ENCODE data around the gene IDH3G.
"Not testable (repeated sequence)": the region's sequence is repeated elsewhere in the genome, so short reads cannot be mapped to it uniquely, and the experiment has no call there.

Gene IDH3G

GRCh38 chrX:153794018-153794896 is at the start of gene IDH3G, which contains the start of gene SSR4:
TSS of gene IDH3G (minus strand) at chrX:153794375. CDS start at chrX:153794326, 49 bp downstream.
TSS of gene SSR4 (plus strand) at chrX:153794668. CDS start at chrX:153794688, 20 bp downstream.
- peak; percentile 92 for DNase-seq (ENCODE audit: low spot score)

GRCh38 chrX:153836921-153837320 is 42.7 kb upstream of the IDH3G start:
- DNase-seq (ENCODE audit: low spot score), result no peak

GRCh38 chrX:153832728-153833127 is 38.6 kb upstream of the IDH3G start:
- no peak for DNase-seq (ENCODE audit: low spot score)

- no peak for DNase-seq (ENCODE audit: low spot score)
Measured at GRCh38 chrX:153831429-153832150, 37.4 kb upstream of the IDH3G start.

GRCh38 chrX:153830640-153831428 is 36.7 kb upstream of the IDH3G start:
- no peak for DNase-seq (ENCODE audit: low spot score)

- DNase-seq (ENCODE audit: low spot score), result peak; percentile 31
Measured at GRCh38 chrX:153829799-153830639, 35.8 kb upstream of the IDH3G start, which contains the start of gene PDZD4. TSS of gene PDZD4 (minus strand) at chrX:153830544. CDS start at chrX:153830298, 246 bp downstream.

GRCh38 chrX:153829549-153829798 is 35.3 kb upstream of the IDH3G start:
- no peak for DNase-seq (ENCODE audit: low spot score)

- peak; percentile 25 for DNase-seq (ENCODE audit: low spot score)
Measured at GRCh38 chrX:153828723-153829548, 34.8 kb upstream of the IDH3G start.

GRCh38 chrX:153828308-153828707 is 34.1 kb upstream of the IDH3G start:
- no peak for DNase-seq (ENCODE audit: low spot score)

- DNase-seq (ENCODE audit: low spot score), result no peak
Measured at GRCh38 chrX:153827903-153828302, 33.7 kb upstream of the IDH3G start.

GRCh38 chrX:153827016-153827415 is 32.8 kb upstream of the IDH3G start:
- no peak for DNase-seq (ENCODE audit: low spot score)

- DNase-seq (ENCODE audit: low spot score), result no peak
Measured at GRCh38 chrX:153825042-153825441, 30.9 kb upstream of the IDH3G start.

- no peak for DNase-seq (ENCODE audit: low spot score)
Measured at GRCh38 chrX:153824348-153824747, 30.2 kb upstream of the IDH3G start.

GRCh38 chrX:153821066-153821465 is 26.9 kb upstream of the IDH3G start:
- no peak for DNase-seq (ENCODE audit: low spot score)

- DNase-seq (ENCODE audit: low spot score), result no peak
Measured at GRCh38 chrX:153820601-153821000, 26.4 kb upstream of the IDH3G start.

GRCh38 chrX:153819384-153820040 is 25.3 kb upstream of the IDH3G start:
- no peak for DNase-seq (ENCODE audit: low spot score)

GRCh38 chrX:153818571-153819383 is 24.6 kb upstream of the IDH3G start:
- DNase-seq (ENCODE audit: low spot score), result peak; percentile 31

- not testable (repeated sequence) for DNase-seq (ENCODE audit: low spot score)
Measured at GRCh38 chrX:153818064-153818463, 23.9 kb upstream of the IDH3G start.
